Measurements from ENCODE around the gene OBI1. TPM values are rescaled to one million over a fixed set of nuclear protein-coding genes. Genes with fewer than 3 reads are reported as not detected.

Gene OBI1, protein sequence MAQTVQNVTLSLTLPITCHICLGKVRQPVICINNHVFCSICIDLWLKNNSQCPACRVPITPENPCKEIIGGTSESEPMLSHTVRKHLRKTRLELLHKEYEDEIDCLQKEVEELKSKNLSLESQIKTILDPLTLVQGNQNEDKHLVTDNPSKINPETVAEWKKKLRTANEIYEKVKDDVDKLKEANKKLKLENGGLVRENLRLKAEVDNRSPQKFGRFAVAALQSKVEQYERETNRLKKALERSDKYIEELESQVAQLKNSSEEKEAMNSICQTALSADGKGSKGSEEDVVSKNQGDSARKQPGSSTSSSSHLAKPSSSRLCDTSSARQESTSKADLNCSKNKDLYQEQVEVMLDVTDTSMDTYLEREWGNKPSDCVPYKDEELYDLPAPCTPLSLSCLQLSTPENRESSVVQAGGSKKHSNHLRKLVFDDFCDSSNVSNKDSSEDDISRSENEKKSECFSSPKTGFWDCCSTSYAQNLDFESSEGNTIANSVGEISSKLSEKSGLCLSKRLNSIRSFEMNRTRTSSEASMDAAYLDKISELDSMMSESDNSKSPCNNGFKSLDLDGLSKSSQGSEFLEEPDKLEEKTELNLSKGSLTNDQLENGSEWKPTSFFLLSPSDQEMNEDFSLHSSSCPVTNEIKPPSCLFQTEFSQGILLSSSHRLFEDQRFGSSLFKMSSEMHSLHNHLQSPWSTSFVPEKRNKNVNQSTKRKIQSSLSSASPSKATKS
- 1 to 10 TPM; 8.9 to 9.1 TPM for total RNA-seq
- long read RNA-seq, donor 1, transcript RNF219-201 (6 exons, 3,529 nt) = major isoform, 6 of 8 reads
- long read RNA-seq, donor 1, partial matches to known transcripts = 1 of 8 reads
- long read RNA-seq, donor 1, other reads (novel, unspliced or antisense) = 1 of 8 reads
- long read RNA-seq, donor 2, transcript RNF219-201 (6 exons, 3,529 nt) = major isoform, 10 of 15 reads
- long read RNA-seq, donor 2, partial matches to known transcripts = 0 of 15 reads
- long read RNA-seq, donor 2, other reads (novel, unspliced or antisense) = 5 of 15 reads

DNA sequence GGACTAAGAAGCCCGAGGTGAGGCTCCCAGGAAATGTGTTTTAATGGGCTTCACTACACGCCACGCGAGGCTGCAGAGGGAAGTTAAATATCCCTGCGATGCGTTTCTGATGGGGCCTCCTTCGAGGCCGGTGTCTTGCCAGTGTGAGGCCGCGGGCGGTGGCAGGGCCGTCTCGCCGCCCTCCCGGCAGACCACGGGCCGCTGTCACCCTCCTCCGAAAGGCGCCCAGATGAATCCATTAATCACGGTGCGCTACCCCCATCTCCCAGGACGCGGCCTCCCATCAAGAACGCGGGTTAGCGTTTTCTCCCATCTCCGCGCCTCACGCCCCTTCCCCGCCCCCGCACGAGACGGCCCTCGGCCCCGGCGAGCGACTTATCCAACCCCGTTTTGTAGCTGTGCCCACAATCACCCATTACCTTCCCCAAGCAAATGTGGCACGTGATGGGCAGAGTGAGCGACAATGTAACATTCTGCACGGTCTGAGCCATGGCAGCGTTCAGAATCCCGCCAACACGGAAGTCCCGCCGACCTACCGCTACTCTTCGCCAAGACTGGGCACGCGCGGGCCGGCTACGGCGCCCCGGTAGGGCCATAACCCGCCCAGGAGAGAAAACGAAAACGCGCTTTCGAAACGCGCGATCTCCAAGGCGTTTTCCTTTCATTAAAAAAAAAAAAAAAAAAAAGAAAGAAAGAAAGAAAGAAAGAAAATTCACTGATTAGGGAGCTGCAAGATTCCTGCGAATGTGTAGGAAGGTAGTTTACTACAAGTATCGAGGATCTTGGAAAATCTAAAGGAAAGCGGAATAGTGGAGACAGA lies at the start of gene OBI1:
OBI1 (minus strand) TSS at position 526 of the 820 bp plus-strand sequence; CDS start at position 491, 35 bp downstream.
- intact Hi-C loops (cut with DNase I) = no loop called here
- DNase-seq (ENCODE audit: low spot score) = peak; percentile 98

DNA sequence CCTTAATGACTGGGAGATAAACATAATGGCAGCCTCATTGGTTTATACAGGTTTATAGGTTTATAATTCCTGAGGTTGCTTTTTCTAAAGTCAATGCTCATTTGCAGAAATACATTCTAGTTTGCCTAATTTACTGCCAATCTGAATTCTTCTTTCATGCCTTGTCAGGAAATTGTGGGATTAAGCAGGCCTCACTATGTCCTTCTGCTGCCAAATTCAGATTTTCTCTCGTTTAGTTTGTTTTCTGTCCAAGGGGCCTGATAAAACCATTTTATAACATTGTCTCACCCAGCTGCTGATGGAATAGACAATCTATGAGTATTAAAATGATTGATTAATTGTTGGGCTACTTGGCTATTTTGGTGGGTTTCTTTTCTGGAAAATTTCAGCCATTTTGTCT lies 42.4 kb upstream of the OBI1 start:
- intact Hi-C loops (cut with DNase I) = no loop called here
- no peak for DNase-seq (ENCODE audit: low spot score)

DNA sequence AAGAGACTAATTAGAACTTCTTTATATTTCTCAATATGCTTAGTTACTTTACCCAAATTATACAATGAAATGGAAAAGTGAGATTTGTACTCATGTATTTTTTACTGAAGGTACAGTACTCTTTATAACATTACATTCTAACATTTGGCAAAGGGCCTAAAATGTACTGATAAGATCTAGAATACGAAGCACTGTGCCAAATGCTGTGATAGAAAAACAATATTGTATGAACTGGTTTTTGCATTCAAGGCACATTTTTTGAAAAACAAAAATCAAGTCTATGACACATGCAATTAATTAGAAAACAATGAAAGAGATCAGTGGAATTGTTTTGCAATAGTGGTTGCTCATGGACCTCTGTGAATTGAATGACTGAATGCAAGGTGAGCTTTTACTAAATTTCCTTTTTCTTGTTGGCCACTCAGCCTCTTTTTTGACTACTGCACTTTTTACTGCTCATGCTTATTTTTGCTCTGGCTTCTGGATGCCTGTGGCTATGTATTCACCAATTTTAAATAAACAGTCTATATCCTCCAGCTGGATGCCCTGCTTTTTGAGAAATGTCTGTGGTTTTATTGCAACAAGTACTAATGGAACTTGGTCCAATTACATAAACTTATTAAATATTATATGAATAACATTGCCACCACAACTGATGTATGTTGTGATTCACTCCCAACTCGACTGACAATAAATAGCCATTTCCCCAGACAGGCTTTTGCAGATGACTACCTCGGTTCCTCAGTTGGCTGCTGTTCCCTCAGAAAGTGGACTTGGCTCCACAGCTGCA lies 41.4 kb upstream of the OBI1 start:
- intact Hi-C loops (cut with DNase I) = no loop called here
- DNase-seq (ENCODE audit: low spot score) = no peak

DNA sequence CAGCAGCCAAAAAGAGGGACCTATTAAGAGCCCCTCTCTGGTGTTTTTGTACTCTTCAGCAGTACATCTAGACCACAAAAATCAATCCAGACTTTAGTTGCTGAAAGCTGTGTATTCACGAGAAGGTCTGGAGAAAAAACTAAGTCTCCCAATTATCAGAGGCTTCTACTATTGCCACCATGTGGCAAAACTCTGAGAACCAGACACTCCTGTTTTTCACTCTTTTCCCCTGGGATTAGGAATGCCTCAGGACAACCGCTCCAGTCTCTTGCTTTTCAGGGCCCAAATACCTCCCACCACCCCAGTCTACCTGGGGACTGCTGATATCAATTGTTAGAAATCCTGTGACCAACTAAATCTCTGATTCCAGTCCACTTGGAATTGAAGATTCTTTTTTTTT lies 30.1 kb upstream of the OBI1 start:
- intact Hi-C loops (cut with DNase I) = no loop called here

DNA sequence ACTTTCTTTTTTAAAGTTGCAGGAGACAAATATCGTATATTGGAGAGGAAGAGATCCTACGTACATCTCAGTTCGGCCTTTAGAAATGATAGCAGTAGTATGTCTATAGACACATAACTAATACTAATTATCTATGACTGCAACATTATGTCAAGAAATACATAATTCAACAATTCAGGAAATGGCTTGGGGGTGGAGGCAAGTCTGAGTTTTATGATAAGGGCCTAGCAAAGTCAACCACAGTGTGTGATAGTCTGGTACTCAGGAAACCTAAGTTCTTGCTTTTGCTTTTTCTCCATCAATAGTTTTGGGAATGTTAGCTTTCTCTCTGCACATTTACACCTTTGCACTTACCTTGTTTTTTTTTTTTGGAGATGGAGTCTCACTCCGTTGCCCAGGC lies 27.5 kb upstream of the OBI1 start:
- DNase-seq (ENCODE audit: low spot score) = no peak
- intact Hi-C loops (cut with DNase I) = no loop called here

More for the DNA sequence above, 30.1 kb upstream of the OBI1 start:
- no peak for DNase-seq (ENCODE audit: low spot score)

DNA sequence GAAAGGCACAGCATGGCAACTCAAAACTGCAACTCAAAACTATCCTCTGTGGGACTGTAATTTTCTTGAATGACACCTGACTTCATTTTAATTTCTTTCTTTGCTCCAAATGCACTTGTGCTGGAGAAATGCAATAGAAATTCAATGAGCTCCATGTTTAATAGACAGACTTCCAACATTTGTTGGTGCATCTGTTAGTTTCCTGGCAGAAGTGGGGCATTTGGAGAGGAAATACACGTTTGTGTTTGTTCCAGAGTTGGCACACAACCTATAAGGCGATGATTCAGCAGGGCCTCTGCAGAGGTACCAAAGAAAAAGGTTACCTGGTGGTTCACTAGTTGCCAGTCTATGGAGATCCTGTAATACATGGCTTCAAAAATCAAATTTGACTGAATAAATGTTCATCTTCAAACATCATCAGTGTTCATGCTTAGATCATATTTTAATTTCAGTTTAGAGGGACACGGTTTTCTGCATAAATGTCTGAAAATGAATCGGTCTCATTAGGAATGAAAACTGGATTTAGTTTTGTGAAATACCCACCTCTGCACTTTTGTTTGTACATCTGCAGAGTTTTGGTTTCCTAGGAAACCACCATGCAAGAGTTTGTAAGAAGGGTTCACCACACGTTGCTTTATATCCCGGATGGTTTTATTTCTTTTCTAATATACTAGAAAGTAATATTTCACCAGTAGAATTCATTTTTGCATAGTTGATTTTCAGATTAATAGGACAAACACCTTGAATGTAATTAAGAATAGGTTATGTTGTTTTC lies 21.8 kb upstream of the OBI1 start:
- DNase-seq (ENCODE audit: low spot score) = no peak
- intact Hi-C loops (cut with DNase I) = no loop called here

DNA sequence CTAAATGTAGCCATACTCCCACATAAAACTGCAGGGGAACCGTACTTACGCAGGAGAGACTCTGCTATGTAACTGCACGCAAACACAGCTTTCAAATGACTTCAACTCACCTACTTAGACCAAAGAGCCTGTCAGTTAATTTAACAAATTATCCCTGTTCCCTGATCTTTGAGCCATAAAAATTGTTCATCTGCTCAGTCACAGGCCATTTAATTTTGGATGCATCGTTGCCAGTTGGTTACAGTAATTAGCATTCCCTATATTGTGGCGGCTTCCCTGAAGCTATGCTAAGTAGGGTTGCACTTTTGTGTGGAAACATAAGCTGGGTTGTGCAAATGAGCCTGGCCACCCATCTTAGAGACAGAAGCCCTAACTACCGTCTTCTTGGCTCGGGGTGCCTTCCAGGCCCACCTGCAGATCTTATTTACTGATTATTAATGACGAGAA lies 21.2 kb upstream of the OBI1 start:
- intact Hi-C loops (cut with DNase I) = no loop called here
- no peak for DNase-seq (ENCODE audit: low spot score)

DNA sequence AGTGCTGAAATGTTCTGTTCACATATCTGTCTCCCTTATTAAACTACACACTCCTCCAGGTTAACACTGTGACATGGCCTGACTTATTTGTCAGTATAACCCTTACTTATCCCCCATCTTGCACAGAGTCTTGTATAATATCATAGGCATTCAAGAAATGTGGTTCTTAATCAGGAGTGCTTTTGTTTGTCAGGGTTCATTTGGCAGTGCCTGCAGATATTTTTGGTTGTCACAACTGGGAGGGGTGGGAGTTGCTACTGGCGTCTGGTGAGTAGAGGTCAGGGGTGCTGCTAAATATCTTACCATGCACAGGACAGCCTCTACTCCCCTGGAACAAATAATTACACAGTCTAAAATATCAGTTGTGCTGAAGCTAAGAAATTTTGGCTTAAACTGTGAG lies 20.4 kb upstream of the OBI1 start:
- DNase-seq (ENCODE audit: low spot score) = no peak
- intact Hi-C loops (cut with DNase I) = no loop called here

DNA sequence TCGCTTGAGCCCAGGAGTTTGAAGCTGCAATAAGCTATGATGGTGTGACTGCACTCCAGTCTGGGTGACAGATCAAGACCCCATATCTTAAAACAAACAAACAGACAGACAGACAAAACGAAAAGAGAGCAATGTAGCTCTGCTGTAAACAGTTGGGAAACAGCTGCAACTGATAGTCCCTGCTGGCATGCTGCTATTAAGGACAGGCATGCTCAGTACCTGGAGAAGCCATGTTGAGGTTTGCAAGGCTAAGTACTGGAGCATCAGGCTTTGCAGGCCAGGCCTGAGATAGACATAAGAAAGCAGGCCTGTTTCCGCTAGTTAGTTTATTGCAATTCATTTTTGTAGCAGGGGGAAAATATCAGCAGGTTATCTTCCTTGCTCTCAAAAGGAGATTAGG lies 16.2 kb upstream of the OBI1 start:
- intact Hi-C loops (cut with DNase I) = no loop called here
- no peak for DNase-seq (ENCODE audit: low spot score)

DNA sequence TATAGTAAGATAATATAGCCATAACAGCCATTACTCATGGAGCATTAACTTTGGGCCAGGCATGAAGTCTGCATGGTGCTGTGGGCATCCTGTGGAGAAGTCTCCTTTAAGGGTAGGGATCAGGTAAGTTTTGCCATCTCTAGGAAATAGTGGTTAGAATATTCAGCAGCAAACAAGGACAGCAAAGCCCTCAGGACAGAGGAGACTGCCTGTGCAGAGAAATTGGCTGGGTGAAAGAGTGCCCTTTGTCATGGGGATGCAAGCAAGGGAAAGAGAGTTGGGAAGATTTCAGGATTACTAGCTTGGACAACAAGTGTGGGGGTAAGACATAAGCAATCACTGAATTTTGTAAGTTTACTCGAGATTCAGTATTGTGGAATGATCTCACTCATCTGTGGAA lies 15.7 kb upstream of the OBI1 start:
- no peak for DNase-seq (ENCODE audit: low spot score)
- intact Hi-C loops (cut with DNase I) = no loop called here

DNA sequence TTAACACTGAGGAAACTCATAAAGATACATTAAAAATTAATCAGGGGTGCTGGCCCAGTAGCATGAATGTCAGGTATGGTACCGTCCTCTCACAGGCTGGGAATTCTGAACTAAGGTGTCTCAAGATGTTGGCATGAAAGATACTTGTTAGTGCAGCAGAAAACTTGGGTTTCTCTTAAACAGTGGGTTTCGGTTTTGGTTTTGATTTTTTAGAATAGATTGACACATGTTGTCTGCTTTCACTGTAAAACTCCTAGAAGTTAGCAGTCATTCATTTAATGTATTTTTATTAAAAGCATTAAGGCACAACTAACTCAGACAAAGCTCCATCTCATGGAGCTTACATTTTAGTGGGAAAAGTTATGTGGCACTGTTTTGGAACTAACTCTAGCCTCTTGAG lies 3.5 kb upstream of the OBI1 start:
- intact Hi-C loops (cut with DNase I) = no loop called here
- DNase-seq (ENCODE audit: low spot score) = no peak

DNA sequence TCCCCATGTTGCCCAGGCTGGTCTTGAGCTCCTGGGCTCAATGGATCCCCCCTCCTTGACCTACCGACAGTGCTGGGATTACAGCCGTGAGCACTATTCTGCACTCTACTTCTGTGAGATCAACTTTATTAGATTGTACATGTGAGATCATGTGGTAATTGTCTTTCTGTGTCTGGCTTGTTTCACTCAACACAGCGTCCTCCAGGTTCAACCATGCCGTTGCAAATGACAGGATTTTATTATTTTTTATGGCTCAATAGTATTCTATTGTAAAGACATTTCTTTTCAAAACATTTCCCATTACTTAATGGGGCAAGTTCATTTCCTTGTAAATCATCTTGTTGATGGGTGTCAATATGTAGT lies 1.5 kb upstream of the OBI1 start:
- DNase-seq (ENCODE audit: low spot score) = no peak
- intact Hi-C loops (cut with DNase I) = no loop called here

DNA sequence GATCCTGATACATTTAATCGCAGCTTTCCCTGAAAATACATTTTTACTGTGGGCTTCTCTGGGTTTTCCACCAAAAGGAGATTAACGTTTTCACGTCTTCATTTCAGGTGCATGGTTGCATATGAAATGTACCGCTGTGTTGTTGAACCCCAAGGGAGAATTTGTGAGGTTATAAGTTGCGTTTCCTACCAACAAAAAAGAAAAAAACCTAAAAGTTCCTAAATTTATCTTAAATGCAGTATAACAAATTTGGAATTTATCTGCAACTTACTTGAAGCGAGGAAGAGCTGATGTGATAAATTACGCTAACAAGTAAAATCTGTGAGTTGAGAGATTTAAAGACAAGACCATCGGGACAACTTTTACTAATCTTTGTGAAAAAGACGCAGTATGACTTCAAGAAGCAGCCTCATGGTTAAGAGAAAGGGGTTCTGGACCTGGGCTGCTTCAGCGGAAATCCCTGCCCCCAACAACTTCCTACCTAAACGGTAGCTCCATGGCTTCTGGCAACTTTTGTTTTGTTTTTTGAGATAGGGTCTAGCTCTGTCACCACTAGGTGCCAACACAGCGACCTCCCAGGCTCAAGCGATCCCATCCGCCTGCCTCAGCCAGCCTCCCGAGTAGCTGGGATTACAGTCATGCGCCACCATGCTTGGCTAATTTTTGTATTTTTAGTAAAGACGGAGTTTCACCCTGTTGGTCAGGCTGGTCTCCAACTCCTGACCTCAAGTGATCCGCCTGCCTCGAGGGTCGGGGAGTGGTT lies 958 bp upstream of the OBI1 start:
- intact Hi-C loops (cut with DNase I) = no loop called here
- no peak for DNase-seq (ENCODE audit: low spot score)

DNA sequence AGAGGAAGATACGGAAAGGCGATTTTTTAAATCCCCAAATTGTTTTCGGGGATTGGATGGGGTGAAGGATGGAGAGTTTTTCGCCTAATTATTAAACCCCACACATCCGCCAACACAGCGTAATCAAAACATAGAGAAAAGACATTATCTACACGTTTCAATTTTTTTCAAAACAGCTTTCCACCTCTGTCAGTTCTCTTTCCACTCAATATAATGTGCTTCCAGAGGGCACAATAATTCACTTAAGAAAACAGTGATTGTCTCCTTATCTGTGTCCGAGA lies 435 bp upstream of the OBI1 start:
- DNase-seq (ENCODE audit: low spot score) = no peak
- intact Hi-C loops (cut with DNase I) = no loop called here

DNA sequence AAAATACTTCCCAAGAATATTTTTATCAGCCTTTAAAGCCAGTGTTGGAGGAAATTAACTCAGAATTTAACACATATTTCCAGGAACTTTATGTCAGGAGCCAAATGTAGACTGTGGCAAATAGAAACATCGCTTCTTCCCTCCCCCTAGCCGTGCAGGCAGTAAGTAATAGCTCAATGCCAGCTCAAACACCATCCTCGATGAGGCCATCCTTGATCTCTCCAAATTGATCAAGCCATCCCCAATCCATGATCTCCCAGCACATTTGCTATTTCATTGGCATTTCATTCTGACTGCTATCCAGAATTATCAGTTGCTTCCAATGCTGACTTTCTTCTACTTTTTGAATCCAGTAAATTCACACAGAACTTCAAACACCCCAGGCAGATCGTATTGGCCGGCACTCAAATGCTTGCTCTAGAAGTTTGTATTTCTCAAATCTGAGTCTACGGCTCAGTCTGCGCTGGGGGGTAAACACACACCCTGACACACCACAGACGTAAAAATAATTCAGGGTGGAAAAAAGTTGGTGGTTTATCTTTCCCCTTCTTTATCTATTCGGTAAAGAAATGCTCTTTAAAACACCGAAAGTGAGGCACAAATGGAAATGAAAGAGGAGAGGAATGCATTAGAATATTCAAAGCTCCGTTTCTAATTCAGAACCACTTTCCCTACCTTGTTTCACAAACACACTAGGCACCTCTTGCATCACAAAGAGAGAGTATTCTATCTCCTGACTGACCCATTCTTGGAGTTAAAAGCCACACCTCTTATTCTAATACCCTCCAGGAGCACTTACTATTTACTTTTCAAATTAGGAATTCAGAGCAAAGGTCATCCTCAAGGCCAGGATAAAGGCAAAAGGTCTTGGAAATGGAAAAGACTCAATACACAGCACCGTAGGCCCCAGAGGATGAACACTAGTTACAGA lies 991 bp downstream of the OBI1 start:
- intact Hi-C loops (cut with DNase I) = no loop called here
- no peak for DNase-seq (ENCODE audit: low spot score)

DNA sequence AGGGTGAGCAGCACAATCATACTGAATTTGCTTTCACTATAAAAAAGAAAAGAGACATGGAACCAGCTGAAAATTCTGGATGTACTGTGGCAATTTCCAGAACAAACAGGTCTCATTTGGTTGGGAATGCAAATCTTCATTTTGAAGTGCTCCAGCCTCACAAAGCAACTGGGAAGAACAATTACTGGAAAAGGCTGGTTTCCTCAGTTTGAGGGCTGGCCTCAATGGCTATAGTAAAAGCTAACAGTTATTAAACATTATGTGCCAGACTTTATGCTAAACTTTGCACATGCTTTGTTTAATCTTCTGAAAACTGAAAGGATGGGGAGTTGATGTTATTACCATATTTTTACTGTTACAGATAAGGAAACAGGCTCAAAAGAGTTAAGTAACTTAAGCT lies 3.0 kb downstream of the OBI1 start:
- intact Hi-C loops (cut with DNase I) = no loop called here
- DNase-seq (ENCODE audit: low spot score) = no peak

DNA sequence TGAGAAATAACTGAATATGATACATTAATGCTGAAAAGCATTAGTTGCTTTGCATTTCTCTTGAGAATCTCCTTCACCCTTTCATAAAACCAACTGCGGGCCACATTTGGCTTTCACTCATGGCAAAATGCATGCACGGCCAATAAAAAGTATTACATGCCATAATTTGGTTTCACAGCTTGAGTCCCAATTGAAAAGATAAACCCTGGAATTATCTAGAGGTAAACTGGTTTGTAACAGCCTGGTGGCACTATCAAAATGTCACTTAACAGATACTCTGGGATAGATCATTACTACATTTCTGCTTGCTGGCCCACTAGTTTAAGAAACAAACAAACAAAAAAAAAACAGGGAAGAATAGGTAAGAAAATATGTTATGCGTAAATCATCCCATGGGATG lies 3.9 kb downstream of the OBI1 start:
- intact Hi-C loops (cut with DNase I) = no loop called here
- no peak for DNase-seq (ENCODE audit: low spot score)
